Fibroblast of peridontal ligament (primary cell): Measurements from ENCODE around the gene ATF7.
"Not testable (repeated sequence)": the region's sequence is repeated elsewhere in the genome, so short reads cannot be mapped to it uniquely, and the experiment has no call there.

Experiments used
- DNase-seq: peaks from one replicate; pipeline ENCODE4 v3.0.0-alpha.2; 2010; ENCODE audit errors: extremely low read depth

The ATF7 gene

DNA sequence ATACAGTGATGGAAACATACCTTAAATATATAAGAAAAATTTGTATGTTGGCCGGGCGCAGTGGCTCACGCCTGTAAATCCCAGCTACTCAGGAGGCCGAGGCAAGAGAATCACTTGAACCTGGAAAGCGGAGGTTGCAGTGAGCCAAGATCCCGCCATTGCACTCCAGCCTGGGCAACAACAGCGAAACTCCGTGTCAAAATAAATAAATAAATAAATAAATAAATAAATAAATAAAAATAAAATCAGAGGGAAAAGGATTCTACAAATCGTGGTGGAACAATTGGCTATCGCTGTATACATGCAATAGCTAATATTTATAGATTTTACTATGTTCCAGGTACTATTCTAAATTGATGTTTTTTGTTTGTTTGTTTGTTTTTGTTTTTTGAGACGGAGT is 1.7 kb upstream of the ATF7 start:
- DNase-seq, result no peak

DNA sequence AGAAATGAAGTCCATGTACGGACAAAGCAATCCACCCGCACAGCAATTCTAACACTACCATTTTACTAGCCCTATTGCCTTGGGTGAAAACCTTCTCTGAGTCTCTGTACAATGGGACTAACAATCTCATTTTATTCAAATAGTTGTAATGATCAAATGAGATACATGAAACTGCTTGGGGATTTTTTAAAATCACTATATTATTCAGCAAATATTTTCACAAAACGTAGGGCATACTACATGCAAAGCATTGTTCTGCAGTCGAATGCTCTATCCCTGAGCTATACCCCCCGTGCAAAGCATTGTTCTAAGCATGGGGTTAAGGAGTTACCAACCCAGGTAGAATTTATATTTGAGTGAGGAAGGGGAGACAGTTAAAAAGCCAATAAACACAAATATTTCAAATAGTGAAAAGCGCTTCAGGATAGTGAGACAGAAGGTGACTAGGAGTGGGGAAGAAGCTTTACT is 554 bp upstream of the ATF7 start:
- no peak for DNase-seq

DNA sequence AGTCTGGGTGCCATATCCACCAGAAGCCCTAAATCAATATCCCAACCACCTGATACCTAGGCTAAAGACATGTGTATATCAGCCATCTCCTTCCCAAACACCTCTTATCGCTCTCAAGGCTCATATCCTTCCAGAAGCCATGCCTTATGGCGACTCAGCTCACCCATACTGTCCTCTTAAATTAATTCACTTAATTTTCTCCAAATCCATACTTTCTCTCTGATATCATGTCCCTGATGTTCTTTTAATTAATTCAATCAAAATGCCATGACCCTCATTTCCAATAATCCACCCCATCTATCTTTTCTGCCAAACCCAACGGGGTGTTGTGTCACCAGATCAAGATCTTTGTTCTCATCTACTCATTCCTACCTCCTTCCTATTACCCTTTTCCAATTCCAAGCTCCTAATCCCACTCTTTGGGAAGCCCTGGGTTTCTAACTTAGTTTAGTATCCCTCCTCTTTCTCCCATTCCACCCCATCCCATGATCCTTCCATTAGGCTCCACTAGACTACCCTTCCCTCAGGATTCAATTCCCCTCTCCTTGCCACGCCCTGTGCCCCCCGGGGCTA is 723 bp downstream of the ATF7 start:
- DNase-seq, result no peak

DNA sequence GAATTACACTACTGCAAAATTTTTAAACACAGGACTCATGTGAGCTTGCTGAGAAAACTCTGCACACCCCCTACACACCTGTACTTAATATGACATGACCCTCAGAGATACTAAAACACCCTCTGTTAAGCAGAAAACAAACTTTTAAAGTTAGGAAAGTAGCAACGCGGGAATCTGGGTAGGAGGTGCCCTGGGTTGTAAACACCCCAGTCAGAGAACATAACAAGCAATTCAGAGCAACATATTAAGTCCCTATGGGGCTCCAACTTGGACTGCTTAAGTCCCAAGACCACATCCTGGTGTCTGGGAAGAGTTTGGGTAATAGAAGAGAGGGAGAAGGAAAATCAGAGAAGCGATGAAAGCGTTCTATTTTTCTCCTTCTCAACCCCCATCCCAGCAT is 1.2 kb downstream of the ATF7 start:
- DNase-seq, result peak; percentile 24

DNA sequence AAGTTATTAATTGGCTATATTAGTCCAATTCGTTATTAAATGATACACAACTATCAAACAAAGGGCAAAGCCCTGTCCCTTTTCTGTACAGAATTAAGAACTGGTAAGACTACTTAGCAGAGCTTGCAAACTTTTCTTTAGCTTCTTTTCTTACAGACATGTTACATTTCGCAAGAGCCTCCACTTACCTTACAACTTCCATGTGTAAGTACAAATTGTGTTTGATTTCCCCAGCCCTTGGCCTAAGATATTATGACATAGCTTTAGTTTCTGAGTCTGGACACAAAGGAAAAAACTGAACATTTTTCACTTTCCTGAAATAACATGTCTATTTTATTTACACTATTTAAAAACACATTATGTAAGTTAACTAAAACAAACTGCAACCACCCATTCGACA is 1.7 kb downstream of the ATF7 start:
- peak; percentile 51 for DNase-seq

DNA sequence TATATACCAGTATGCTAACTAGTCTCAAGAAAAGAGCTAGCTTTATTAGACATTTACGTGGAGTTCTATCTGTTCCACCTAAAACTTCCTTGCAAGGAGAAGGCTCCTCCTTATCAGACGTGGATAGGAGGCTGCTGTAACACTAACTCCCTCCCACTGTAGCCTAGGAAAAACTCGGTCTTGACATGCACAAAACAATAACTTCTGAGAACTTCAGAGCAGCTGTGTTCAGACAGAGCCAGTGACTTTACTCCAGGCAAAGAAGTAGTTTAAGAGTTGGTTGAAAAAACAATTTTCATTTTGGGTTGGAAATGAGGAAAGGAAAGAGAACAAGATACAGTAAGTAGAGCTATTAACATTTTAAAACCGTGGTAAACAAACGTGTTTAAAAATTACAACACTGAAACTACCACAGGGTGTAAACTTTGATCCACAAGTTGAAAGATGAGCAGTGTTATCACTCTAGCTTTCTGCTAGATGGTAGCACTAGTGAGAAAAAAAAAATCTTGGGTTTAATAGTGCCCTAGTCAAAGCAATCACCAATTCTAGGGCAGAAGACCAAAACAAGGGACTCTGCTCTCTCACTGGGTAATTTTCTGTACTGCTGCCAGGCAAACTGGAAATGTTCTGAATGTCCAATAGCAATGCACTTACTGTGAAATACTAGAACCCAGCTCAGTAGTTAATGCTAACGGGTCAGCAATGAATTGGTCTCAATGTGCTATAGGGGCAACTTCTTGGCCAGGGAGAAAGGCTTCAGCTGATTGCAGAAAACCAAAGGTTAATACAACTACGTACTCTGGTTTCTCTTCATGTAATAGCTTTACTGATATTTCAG is 2.4 kb downstream of the ATF7 start:
- peak; percentile 81 for DNase-seq

DNA sequence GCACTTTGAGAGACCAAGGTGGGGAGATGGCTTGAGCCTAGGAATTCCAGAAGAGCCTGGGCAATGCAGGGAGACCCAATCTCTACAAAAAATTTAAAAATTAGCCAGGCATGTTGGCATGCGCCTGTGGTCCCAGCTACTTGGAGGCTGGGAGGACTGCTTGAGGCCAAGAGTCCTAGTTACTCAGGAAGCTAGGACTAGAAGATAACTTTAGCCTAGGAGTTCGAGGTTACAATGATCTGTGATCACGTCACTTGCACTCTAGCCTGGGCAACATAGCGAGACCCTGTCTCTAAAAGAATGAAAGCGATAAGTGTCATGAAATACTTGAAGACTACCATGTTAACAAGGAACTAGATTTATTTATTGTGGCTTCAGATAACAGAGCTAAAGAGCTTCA is 3.5 kb downstream of the ATF7 start:
- DNase-seq, result no peak

DNA sequence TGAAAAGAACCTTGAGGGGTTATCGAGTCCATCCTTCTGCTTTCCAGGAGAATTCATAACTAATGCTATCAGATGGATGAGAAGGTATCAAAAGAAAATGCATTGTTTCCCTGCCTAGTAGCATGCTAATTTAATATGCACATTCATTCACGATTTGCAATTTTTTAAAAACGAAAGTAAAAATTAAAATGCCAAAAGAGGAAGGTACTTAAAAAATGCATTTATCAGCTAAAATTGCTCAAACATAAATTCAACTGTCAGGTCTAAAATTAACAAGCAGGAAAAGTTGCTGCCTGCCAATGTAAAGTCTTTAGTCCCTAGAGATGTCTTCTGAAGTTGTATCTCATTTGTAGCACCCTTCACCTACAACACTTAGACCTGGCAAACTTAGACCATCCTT is 7.9 kb downstream of the ATF7 start:
- DNase-seq, result peak; percentile 25

DNA sequence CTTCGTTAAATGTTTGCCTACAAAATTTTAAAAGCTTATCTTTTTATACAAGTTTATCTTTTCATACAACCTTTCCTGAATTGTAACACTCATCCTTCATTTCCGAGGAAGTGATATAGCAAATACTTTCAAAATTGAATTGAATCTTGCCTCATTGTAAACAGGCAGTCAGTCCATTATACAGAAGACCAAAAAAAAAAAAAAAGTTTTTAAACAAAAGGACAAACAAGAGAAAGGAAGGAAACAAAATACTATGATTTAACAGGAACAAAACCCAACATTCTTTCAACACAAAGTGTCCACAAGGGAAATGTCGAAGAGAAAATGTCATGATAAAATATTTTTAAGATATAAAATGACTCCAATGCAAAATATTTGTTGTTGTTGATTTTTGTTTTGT is 8.5 kb downstream of the ATF7 start:
- DNase-seq, result no peak

DNA sequence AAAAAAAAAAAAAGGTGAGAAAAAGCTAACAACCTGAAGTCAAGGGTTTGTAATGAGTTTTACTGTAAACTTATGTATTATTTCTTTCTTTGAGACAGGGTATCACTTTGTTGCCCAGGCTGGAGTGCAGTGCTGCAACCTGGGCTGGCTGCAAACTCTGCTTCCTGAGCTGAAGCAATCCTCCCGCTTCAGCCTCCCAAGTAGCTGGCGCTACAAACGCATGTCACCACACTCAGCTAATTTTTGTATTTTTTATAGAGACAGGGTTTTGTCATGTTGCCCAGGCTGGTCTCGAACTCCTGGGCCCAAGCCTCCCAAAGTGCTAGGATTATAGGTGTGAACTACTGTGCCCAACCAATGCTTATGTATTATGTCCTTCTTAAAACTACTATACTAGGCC is 9.2 kb downstream of the ATF7 start:
- no peak for DNase-seq

DNA sequence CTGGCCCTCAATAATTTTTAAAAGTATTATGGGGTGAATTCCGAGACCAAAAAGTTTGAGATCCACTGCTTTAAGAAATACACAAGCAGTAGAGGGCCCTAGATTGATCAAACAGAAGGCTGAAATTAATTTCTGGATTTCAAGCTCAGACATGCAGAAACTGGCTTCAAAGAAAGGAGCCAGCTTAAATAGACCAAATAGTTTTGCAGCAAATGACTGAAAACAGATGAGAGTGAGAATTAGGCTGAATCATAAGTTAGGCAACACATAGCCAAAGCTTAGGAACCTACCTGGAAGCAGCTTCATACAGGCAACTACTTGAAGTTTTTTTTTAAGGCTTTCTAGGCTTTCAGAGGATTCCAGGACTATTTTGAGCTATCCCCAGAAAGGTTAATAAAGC is 12.4 kb downstream of the ATF7 start:
- DNase-seq, result peak; percentile 72

DNA sequence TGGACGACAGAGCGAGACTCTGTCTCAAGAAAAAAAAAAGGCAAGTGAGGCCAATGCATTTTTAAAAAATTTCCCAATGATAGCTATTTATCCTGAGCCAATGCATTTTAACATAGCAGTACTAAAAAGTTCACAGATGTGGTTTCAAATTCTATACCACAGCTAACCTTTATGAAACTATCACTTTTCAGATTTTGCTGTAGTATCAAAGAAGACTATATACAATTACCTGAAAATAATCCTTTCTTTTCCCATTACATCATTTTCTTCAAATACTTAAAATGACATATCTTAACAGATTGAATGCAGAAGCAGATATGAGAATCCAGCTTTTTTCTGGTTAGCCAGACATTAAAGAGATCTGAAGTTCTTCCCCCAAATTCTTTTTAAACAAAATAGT is 13.2 kb downstream of the ATF7 start:
- no peak for DNase-seq

DNA sequence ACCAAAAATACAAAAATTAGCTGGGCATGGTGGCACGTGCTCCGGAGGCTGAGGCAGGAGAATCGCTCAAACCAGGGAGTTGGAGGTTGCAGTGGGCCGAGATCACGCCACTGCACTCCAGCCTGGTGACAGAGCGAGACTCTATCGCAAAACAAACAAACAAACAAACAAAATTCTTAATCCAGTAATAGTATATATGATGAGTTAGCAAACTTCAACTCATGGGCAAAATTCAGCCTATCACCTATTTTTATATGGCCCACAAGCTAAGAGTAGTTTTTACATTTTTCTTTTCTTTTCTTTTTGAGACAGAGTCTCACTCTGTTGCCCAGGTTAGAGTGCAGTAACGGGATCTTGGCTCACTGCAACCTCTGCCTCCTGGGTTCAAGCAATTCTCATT is 14.9 kb downstream of the ATF7 start:
- no peak for DNase-seq

DNA sequence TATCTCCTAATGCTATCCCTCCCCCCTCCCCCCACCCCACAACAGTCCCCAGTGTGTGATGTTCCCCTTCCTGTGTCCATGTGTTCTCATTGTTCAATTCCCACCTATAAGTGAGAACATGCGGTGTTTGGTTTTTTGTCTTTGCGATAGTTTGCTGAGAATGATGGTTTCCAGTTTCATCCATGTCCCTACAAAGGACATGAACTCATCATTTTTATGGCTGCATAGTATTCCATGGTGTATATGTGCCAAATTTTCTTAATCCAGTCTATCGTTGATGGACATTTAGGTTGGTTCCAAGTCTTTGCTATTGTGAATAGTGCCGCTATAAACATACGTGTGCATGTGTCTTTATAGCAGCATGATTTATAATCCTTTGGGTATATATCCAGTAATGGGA is 19.5 kb downstream of the ATF7 start:
- not testable (repeated sequence) for DNase-seq

DNA sequence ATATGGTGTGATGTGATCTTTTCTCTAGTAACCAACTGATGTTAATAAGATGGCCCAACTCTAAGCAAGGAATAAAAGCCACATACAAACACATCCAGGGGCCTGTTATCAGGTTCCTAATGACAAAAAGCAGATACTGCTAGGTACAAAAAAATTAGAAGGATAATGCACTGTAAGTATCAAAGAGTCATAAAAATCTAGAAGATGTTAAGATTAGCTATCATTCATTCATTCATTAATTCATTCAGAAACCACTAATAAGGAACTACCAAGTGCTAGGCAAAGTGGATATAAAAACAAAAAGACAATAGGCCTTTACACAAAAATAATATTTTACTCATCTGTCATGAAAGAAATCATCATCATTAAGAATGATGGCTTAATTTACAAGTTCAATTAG is 21.6 kb downstream of the ATF7 start:
- DNase-seq, result no peak

DNA sequence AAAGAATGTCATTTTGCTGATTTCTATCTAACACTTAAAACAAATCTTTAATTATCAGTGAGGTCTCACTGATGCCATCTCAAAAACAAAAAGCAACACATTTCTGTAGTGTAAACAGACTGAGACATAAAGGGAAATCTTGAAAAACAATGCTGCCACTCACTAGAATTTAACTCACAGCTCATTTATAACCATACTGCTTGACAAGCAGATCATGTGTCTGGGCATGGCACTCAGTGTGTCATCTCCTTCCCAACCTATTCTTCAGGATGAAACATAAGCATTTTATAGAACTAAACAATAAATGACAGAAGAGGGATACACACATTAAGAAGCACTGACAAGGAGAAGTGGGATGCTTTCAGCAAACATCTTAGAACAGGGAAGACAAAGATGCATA is 22.4 kb downstream of the ATF7 start:
- DNase-seq, result no peak

DNA sequence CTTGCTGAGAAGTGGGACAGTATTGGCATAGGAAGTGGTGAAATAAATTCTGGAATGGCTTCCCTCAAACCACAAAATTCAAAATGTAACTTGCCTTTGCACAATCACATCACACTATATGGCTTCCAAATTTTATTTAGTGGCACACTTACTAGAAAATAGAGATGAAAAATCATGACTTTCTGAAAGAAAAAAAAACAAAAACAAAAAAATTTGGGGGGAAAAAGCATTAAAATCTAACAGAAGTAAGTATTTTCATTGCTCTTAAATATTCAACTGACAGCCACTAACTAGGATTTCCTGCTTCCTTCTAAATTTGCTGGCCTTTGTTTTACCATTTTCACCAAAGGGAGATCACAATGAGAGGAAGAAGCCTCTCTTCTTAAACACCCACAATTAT is 23.0 kb downstream of the ATF7 start:
- no peak for DNase-seq

DNA sequence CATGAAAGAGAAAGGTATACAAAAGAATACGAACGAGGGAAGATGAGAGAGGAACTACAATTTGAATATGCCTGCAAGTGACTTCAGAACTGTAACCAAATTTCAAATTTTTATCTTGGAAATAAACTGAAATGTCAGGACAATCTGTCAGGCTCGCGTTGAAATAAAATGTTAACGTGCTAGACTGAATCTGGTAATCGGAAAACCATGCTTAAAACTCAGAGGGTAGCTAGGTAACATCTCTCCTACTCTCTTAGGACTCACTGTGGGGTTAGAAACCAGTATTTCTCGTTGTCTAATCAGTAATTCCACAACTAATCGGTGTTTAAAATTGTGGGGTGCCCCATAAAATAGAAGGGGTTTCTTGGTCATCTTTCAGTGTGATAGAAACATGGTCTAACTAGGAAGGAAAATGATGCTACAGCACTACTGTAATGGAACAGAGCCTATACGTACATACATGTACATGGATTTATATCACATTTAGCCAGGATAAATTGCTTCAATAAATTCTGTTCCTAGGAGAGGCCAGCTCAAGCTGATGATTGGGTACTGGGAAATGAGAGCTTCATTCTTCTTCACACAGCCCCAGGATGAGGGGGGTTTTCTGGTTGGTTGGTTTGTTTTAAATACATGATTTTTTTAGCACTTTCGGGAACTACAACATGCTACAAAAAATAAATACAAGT is 23.9 kb downstream of the ATF7 start:
- no peak for DNase-seq

DNA sequence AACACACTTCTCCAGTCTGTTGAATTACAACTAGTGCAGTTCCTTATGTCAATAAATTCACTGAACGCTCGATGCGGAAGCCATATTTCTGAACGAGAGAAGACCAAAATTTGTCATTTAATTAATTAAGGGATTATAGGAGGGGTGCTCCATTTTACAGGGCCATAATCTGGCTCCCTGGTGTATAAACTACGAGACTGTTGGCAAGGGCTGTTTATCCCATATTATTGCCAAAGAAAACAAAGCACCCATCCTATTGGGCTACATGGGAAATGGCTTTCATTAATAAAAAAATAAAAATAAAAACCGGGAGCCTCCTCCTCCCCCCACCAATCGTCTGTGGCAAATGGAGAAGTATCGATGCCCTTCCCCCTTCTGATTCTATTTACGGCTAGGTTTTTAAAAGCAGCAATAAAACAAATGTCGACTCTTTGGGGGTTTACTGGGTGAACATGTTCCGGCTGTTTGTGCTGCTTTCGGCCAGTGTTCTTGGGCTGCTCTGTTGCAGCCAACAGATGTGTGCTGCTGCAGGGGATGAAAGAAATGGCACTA is 24.8 kb downstream of the ATF7 start:
- no peak for DNase-seq

DNA sequence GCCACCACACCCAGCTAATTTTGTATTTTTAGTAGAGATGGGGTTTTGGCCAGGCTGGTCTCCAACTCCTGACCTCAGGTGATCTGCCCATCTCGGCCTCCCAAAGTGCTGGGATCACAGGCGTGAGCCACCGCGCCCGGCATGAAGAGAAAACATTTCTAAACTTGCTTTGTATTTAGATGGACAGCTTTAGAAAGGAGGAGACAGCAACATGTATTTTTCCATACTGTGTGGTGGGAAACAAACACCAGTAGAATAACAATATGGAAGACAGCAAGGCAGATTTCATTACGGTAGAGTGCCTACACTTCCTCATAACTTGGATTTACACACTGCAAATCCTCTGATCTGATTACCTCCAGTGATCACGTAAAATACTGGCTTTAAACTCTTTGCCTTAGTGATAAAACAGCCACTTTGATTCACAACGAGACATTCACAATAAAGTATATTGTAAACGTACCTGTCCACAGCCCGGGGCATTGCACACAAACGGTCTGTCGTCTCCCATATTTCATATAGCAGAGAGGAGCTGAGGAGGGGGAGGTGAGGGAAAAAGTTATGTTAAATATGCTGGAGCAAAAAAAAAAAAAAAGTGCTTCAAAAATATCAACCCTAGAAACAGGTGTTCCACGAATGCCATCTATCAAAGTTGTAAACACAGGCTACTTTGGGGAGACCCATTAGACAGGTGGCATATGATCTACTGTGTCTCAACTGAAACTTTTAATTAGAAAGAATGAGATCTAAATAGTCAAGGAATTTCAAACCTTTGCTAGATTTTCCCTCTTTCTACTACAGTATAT is 25.5 kb downstream of the ATF7 start:
- DNase-seq, result no peak

DNA sequence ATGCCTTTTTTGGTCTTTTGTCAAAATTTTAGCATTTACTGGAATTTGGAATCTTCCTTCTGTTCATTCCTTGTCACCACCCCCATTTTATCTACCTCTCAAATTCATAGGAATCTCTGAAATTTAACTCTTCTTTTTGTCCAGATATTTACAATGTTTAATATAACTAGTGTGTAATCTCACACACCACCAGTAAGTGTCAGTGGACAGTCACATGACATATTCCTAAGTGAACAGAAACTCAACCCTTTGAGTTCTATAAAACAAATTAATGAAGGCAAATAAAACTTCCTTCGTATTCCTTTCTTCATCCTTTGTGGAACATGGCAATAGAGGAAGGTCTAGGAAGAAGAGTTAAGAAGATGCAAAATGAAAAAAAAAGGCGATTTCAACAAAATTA is 26.6 kb downstream of the ATF7 start:
- peak; percentile 25 for DNase-seq

DNA sequence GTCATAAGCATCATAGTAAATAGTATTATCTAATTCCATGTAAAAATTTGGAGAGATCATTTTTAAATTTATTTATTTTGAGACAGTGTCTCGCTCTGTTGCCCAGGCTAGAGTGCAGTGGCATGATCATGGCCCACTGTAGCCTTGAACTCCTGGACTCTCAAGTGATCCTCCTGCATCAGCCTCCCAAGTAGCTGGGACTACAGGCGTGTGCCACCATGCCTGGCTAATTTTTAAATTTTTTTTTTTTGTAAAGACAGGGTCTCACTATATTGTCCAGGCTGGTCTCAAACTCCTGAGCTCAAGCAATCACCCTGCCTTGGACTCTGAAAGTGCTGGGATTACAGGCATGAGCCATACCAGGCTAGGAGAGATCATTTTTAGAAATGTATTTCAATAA is 27.2 kb downstream of the ATF7 start:
- not testable (repeated sequence) for DNase-seq
